Measurements from ENCODE around the gene GPR35. TPM values are rescaled to one million over a fixed set of nuclear protein-coding genes. Genes with fewer than 3 reads are reported as not detected.

The GPR35 gene
- total RNA-seq, 1 experiment from 2014 or later: 4.2 TPM

DNA sequence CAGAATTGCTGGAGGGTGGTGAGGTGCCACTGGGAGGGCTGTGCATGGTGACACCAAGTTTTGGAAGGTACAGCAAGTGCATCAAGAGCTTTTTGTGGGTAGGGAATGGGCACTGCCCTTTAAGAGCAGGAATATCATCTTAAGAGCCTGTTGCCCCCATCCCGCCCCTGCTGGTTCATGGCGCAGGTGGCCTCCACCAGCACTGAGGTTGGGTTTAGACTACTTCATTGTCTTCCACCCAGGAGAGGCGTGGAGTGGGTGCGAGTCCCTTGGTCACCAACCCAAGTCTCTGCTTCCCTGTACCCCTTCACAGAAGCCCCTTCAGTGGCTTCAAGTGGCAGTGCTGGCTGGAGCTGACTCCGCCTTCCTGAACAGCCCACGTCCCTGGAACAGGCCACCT is 49.2 kb upstream of the GPR35 start:
- no peak overlapping the region for H2AFZ ChIP-seq (ENCODE audit: low read depth, low read length, poor library complexity, severe bottlenecking)
- H4K20me1 ChIP-seq (ENCODE audit: insufficient read depth): no peaks in the 10 kb centered on the region
- RAD21 ChIA-PET (ENCODE audit: low non-redundant PET in 1 of 2, low total read pairs in 2 of 2, uncharacterized antibody in 2 of 2, unreplicated experiment in 2 of 2): no interaction called here
- H3K9me2 ChIP-seq (ENCODE audit: insufficient read depth): no peaks in the 10 kb centered on the region
- no peaks in the 10 kb centered on the region for H3K9me3 ChIP-seq (ENCODE audit: control insufficient read depth in 1 of 2, insufficient read depth in 1 of 2, low read depth in 1 of 2, low read length in 2 of 2)
- H3K36me3 ChIP-seq (ENCODE audit: control insufficient read depth in 1 of 2, insufficient read depth in 2 of 2, low read length in 2 of 2): no peaks in the 10 kb centered on the region
- BruUV-seq (replicated peaks): no TSS peak
- H3K4me3 ChIP-seq (replicated peaks in 1 of 2; ENCODE audit: low read depth in 1 of 2, low read length in 2 of 2): no peak overlapping the region
- no peak overlapping the region for H3K27ac ChIP-seq (ENCODE audit: low read depth, low read length)
- intact Hi-C loops (cut with micrococcal nuclease): no loop called here
- POLR2A ChIA-PET: no interaction called here
- H3K27me3 ChIP-seq (ENCODE audit: insufficient read depth, low read length): no peaks in the 10 kb centered on the region
- TF ChIP-seq, protein P1, sequence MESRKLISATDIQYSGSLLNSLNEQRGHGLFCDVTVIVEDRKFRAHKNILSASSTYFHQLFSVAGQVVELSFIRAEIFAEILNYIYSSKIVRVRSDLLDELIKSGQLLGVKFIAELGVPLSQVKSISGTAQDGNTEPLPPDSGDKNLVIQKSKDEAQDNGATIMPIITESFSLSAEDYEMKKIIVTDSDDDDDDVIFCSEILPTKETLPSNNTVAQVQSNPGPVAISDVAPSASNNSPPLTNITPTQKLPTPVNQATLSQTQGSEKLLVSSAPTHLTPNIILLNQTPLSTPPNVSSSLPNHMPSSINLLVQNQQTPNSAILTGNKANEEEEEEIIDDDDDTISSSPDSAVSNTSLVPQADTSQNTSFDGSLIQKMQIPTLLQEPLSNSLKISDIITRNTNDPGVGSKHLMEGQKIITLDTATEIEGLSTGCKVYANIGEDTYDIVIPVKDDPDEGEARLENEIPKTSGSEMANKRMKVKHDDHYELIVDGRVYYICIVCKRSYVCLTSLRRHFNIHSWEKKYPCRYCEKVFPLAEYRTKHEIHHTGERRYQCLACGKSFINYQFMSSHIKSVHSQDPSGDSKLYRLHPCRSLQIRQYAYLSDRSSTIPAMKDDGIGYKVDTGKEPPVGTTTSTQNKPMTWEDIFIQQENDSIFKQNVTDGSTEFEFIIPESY (IDR thresholded peaks at IDR 0.05; ENCODE audit: extremely low read depth, insufficient replicate concordance, low read length): no peak
- TF ChIP-seq EZH2 (IDR thresholded peaks at IDR 0.05): no peak
- no peak for TF ChIP-seq POLR2A (IDR thresholded peaks at IDR 0.05; ENCODE audit: borderline replicate concordance, extremely low read depth, insufficient read depth, insufficient read length)
- no peak for TF ChIP-seq FOSL1 (IDR thresholded peaks at IDR 0.05; ENCODE audit: low read depth)
- TF ChIP-seq POLR2AphosphoS5 (IDR thresholded peaks at IDR 0.05; ENCODE audit: low read depth, low read length): no peak
- H3K4me1 ChIP-seq (ENCODE audit: control insufficient read depth in 1 of 2, insufficient read depth in 2 of 2, low read length in 2 of 2): peaks cover 25 to 26% of the 10 kb centered on the region in 2 experiments
- peaks cover 24% of the 10 kb centered on the region for H3K79me2 ChIP-seq (ENCODE audit: insufficient read depth, low read length)
- no peak for ATAC-seq
- H3K9ac ChIP-seq (ENCODE audit: low read length): no peak overlapping the region
- DNase-seq (ENCODE audit: low read depth, low spot score): no peak
- no peak overlapping the region for H3K4me2 ChIP-seq (ENCODE audit: low read length)
- CTCF ChIA-PET: no interaction called here

GRCh38 chr2:240576436-240577205 is 48.7 kb upstream of the GPR35 start:
- Histone ChIP-seq H3K4me1 (ENCODE audit: control insufficient read depth in 1 of 2, insufficient read depth in 2 of 2, low read length in 2 of 2) (peaks cover 31% of the 10 kb centered on the region in 2 experiments), H3K27me3 (ENCODE audit: insufficient read depth, low read length) (no peaks in the 10 kb centered on the region), H2AFZ (ENCODE audit: low read depth, low read length, poor library complexity, severe bottlenecking) (no peak overlapping the region), H3K36me3 (ENCODE audit: control insufficient read depth in 1 of 2, insufficient read depth in 2 of 2, low read length in 2 of 2) (no peaks in the 10 kb centered on the region), H3K9me2 (ENCODE audit: insufficient read depth) (no peaks in the 10 kb centered on the region), H3K9ac (ENCODE audit: low read length) (no peak overlapping the region), H3K27ac (ENCODE audit: low read depth, low read length) (no peak overlapping the region), H4K20me1 (ENCODE audit: insufficient read depth) (no peaks in the 10 kb centered on the region), H3K4me3 (replicated peaks in 1 of 2; ENCODE audit: low read depth in 1 of 2, low read length in 2 of 2) (no peak overlapping the region), H3K4me2 (ENCODE audit: low read length) (no peak overlapping the region), H3K9me3 (ENCODE audit: control insufficient read depth in 1 of 2, insufficient read depth in 1 of 2, low read depth in 1 of 2, low read length in 2 of 2) (no peaks in the 10 kb centered on the region), H3K79me2 (ENCODE audit: insufficient read depth, low read length) (peaks cover 27% of the 10 kb centered on the region)
- intact Hi-C loops (cut with micrococcal nuclease): no loop called here
- BruUV-seq (replicated peaks): no TSS peak
- ATAC-seq (no peak), DNase-seq (ENCODE audit: low read depth, low spot score) (no peak)
- ChIA-PET POLR2A (no interaction called here), RAD21 (ENCODE audit: low non-redundant PET in 1 of 2, low total read pairs in 2 of 2, uncharacterized antibody in 2 of 2, unreplicated experiment in 2 of 2) (interaction anchor here in 1 of 2 experiments (0.6 kb wide), 1 partner anchor 159 kb away, joined by 4 read pairs; no protein-coding TSS in a partner anchor), CTCF (no interaction called here)
- TF ChIP-seq POLR2A (IDR thresholded peaks at IDR 0.05; ENCODE audit: borderline replicate concordance, extremely low read depth, insufficient read depth, insufficient read length): no peak
- TF ChIP-seq ZFX (IDR thresholded peaks at IDR 0.05): no peak
- TF ChIP-seq YY1 (IDR thresholded peaks at IDR 0.05; ENCODE audit: extremely low read depth, insufficient replicate concordance, low read depth, low read length): no peak
- no peak for TF ChIP-seq EZH2phosphoT487 (IDR thresholded peaks at IDR 0.05; ENCODE audit: borderline replicate concordance)
- TF ChIP-seq MAX (IDR thresholded peaks at IDR 0.05): no peak
- TF ChIP-seq ATF3 (IDR thresholded peaks at IDR 0.05): no peak
- no peak for TF ChIP-seq REST (IDR thresholded peaks at IDR 0.05; ENCODE audit: low read depth)
- no peak for TF ChIP-seq EZH2 (IDR thresholded peaks at IDR 0.05)

Measured in HCT116 (cell line).